ENCODE data around the gene CHGA.

- no peak for TF ChIP-seq CTCF (IDR thresholded peaks at IDR 0.05)
- TF ChIP-seq POLR2A (IDR thresholded peaks at IDR 0.05), result no peak
- no peak for TF ChIP-seq POLR2AphosphoS5 (IDR thresholded peaks at IDR 0.05)
Measured at GRCh38 chr14:92892589-92892988, 30.4 kb upstream of the CHGA start.

Data from upper lobe of left lung (tissue), 4 donors.